HEK293T (cell line): ENCODE data around the gene EHBP1.

ENCODE experiments used
- CTCF ChIA-PET: fragments of 350-600 bp; formaldehyde crosslinking; extraction: SDS; loops from one replicate; lab custom pipeline; 2021; ENCODE audit warnings: antibody characterized with exemption, inconsistent platforms; lab: Yijun Ruan, JAX
- POLR2A ChIA-PET: fragments of 350-600 bp; formaldehyde crosslinking; extraction: SDS; loops from one replicate; lab custom pipeline; 2020; ENCODE audit warnings: antibody characterized with exemption, inconsistent platforms; lab: Yijun Ruan, JAX
- DNase-seq: peaks from one replicate; pipeline ENCODE4 v3.0.0; 2012; ENCODE audit warnings: mixed read lengths; ENCODE audit errors: extremely low spot score
- ARNT ChIP-seq: fragments of 450-650 bp; IDR thresholded peaks from 2 replicates; pipeline ENCODE4 v1.6.1; 2017; ENCODE audit warnings: mild to moderate bottlenecking
- BHLHE40 ChIP-seq: fragments of 450-650 bp; IDR thresholded peaks from 2 replicates; pipeline ENCODE4 v1.6.1; 2016; ENCODE audit warnings: mild to moderate bottlenecking, moderate library complexity, borderline replicate concordance
- CTBP1 ChIP-seq: fragments of 450-650 bp; IDR thresholded peaks from 2 replicates; pipeline ENCODE4 v1.6.1; 2016; ENCODE audit warnings: borderline replicate concordance
- ELF4 ChIP-seq: fragments of 450-650 bp; IDR thresholded peaks from 2 replicates; pipeline ENCODE4 v1.6.1; 2017; ENCODE audit warnings: antibody characterized with exemption
- FOXA1 ChIP-seq: fragments of 450-650 bp; IDR thresholded peaks from 2 replicates; pipeline ENCODE4 v1.6.1; 2016; ENCODE audit warnings: mild to moderate bottlenecking
- FOXK2 ChIP-seq: fragments of 450-650 bp; IDR thresholded peaks from 2 replicates; pipeline ENCODE4 v1.6.1; 2016; ENCODE audit warnings: mild to moderate bottlenecking
- FOXM1 ChIP-seq: fragments of 450-650 bp; IDR thresholded peaks from 2 replicates; pipeline ENCODE4 v1.6.1; 2017; ENCODE audit warnings: mild to moderate bottlenecking, borderline replicate concordance
- HDGF ChIP-seq: fragments of 450-650 bp; IDR thresholded peaks from 2 replicates; pipeline ENCODE4 v1.6.1; 2017; ENCODE audit warnings: antibody characterized with exemption, borderline replicate concordance
- L3MBTL2 ChIP-seq: fragments of 450-650 bp; conservative IDR thresholded peaks from 2 replicates; pipeline ENCODE4 v1.6.1; 2016; ENCODE audit warnings: mild to moderate bottlenecking
- LEF1 ChIP-seq: fragments of 450-650 bp; IDR thresholded peaks from 2 replicates; pipeline ENCODE4 v1.6.1; 2017; ENCODE audit warnings: mild to moderate bottlenecking, borderline replicate concordance
- NFRKB ChIP-seq: fragments of 450-650 bp; IDR thresholded peaks from 2 replicates; pipeline ENCODE4 v1.6.1; 2016; ENCODE audit warnings: mild to moderate bottlenecking, moderate library complexity
- SP1 ChIP-seq: fragments of 450-650 bp; IDR thresholded peaks from 2 replicates; pipeline ENCODE4 v1.6.1; 2017
- SUZ12 ChIP-seq: fragments of 450-650 bp; IDR thresholded peaks from 2 replicates; pipeline ENCODE4 v1.6.1; 2016; ENCODE audit warnings: mild to moderate bottlenecking
- TARDBP ChIP-seq: fragments of 450-650 bp; IDR thresholded peaks from 2 replicates; pipeline ENCODE4 v1.6.1; 2016
- ZNF384 ChIP-seq: fragments of 450-650 bp; IDR thresholded peaks from 2 replicates; pipeline ENCODE4 v1.6.1; 2016
- TF ChIP-seq, protein P1 (sequence below): fragments of 450-650 bp; IDR thresholded peaks from 2 replicates; pipeline ENCODE4 v1.6.1; 2016

EHBP1 gene

DNA sequence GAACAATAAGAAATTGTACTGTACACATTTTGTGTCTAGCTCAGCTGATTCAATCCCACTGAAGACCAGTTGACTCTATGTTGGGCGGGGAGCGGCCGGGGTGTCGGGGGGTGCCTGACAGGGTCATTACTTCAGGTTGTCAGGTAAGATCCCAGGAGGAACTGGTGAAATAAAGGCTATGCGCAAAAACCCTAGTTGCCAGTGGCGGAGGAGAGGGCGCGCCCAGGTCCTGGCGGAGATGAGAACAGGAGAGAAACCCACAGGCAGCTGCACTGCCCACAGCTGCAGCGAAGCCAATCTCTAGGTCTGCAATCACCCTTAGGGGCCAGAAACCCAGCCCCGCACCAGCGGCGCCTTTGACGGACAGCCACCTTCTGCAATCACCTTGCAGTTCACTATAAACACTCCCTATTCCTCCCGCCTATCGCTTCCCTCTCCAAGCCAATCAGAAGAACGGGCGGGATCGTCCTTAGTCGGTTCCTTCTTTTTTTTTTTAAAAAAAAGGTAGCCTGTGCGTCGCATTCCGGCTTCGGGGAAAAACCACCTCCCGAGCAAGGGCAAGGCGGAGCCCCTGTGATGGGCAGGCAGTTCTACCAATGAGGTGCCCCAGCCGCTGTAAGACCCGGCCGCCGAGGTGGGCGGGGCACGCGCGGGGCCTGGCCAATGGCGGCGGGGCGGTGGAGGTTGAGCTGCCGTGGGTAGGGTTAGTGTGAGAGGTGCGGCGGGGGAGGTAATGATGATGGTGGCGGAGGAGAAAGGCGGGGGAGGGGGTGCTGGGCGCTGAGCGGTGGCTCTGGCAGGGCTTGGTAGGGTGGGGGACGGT, at the start of gene EHBP1:
EHBP1 (plus strand) TSS at position 707 of the 823 bp plus-strand sequence. CDS start 1,479 bp downstream, outside the sequence.
- CTCF ChIA-PET: interaction anchor here (0.7 kb wide), 1 partner anchor 246 kb away, joined by 3 read pairs; no protein-coding TSS in a partner anchor
- peak; percentile 97 for DNase-seq
- TF ChIP-seq HDGF: no peak
- no peak for TF ChIP-seq NFRKB
- no peak for TF ChIP-seq ELF4
- no peak for TF ChIP-seq ARNT
- TF ChIP-seq CTBP1: no peak
- TF ChIP-seq LEF1: no peak
- TF ChIP-seq FOXK2: no peak
- no peak for TF ChIP-seq SUZ12
- TF ChIP-seq ZNF384: peak; percentile 99
- TF ChIP-seq, protein P1, sequence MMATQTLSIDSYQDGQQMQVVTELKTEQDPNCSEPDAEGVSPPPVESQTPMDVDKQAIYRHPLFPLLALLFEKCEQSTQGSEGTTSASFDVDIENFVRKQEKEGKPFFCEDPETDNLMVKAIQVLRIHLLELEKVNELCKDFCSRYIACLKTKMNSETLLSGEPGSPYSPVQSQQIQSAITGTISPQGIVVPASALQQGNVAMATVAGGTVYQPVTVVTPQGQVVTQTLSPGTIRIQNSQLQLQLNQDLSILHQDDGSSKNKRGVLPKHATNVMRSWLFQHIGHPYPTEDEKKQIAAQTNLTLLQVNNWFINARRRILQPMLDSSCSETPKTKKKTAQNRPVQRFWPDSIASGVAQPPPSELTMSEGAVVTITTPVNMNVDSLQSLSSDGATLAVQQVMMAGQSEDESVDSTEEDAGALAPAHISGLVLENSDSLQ: peak; percentile 100
- TF ChIP-seq FOXA1: no peak
- 0 out of 2 replicates have a peak, but pooled peaks have one; percentile 1 for TF ChIP-seq L3MBTL2
- TF ChIP-seq BHLHE40: no peak
- peak; percentile 57; the same call in 1 of the 2 replicates for TF ChIP-seq SP1
- no peak for TF ChIP-seq TARDBP
- TF ChIP-seq FOXM1: no peak
- POLR2A ChIA-PET: interaction anchor here (0.7 to 1.4 kb wide), 8 partner anchors 8 to 248 kb away, joined by 3 to 7 read pairs (median 3); partner anchors contain the start of gene TMEM17

DNA sequence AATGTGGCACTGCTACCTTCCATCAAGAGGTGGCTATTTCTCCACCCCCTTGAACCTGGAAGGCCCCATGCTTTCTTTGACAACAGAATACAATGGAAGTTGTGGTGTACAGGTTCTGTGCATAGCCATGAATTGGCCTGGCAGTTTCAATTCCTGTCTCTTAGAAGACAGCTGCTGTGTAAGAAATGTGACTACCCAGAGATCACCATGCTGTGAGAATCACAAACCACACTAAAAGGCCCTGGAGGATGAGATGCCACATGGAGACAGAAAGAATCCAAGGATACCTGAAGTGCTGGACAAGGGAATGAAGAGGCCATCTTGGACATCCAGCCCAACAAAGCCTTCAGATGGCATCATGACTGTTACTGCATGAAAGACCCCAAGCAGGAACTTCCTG, 47.7 kb upstream of the EHBP1 start:
- DNase-seq: no peak
- POLR2A ChIA-PET: no interaction called here
- no peak for TF ChIP-seq FOXK2
- no peak for TF ChIP-seq BHLHE40
- TF ChIP-seq SP1: no peak
- no peak for TF ChIP-seq ZNF384
- no peak for TF ChIP-seq NFRKB
- no peak for TF ChIP-seq ARNT
- no peak for TF ChIP-seq FOXA1
- TF ChIP-seq L3MBTL2: no peak
- no peak for TF ChIP-seq TARDBP
- no peak for TF ChIP-seq HDGF
- no peak for TF ChIP-seq FOXM1
- TF ChIP-seq, protein P1: no peak
- no peak for TF ChIP-seq SUZ12
- CTCF ChIA-PET: no interaction called here

DNA sequence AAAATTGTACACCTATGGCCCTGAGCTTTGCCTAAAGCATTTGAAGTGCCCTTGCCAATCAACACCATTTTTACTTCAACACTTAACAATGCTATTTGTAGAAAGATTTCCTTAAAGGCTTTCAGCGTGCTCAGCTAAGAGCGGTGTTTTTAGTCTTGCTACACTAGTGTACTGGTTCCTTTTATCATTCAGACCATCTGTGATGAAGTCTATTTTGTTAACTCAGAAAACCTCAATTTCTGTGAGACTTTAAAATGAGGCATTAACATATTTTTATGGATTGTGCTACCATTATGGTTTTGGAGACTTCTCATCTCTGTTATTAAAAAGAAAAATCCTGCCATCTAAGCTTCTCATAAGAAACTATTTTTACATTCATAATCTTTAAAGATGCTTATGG, 46.6 kb upstream of the EHBP1 start:
- no peak for DNase-seq
- POLR2A ChIA-PET: no interaction called here

DNA sequence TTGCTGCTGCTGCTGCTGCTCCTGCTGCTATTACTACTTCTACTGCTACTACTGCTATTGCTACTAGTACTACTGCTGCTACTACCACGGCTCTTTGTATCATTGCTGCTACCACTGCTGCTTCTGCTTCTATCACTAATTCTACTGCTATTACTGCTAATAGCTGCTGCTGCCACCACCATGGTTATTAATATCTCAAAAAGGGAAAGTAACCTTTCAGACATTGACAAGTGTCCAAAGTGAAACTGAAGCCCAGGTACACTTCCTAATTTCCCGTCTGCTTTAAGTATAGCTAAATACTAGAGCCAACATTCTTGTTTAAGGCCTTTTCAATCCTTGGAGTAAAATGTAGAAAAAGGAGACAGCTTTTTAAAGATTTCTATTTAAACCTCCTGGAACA, 45.4 kb upstream of the EHBP1 start:
- POLR2A ChIA-PET: no interaction called here
- TF ChIP-seq ARNT (no peak), FOXK2 (no peak), SP1 (no peak)
- DNase-seq: no peak

More for the DNA sequence above, 46.6 kb upstream of the EHBP1 start:
- CTCF ChIA-PET: no interaction called here
- TF ChIP-seq ELF4 (no peak), HDGF (no peak), FOXA1 (no peak), ZNF384 (no peak), CTBP1 (no peak), FOXM1 (no peak), NFRKB (no peak), SUZ12 (no peak), SP1 (no peak), BHLHE40 (no peak), L3MBTL2 (no peak), TARDBP (no peak), ARNT (no peak)
- TF ChIP-seq, protein P1: no peak

DNA sequence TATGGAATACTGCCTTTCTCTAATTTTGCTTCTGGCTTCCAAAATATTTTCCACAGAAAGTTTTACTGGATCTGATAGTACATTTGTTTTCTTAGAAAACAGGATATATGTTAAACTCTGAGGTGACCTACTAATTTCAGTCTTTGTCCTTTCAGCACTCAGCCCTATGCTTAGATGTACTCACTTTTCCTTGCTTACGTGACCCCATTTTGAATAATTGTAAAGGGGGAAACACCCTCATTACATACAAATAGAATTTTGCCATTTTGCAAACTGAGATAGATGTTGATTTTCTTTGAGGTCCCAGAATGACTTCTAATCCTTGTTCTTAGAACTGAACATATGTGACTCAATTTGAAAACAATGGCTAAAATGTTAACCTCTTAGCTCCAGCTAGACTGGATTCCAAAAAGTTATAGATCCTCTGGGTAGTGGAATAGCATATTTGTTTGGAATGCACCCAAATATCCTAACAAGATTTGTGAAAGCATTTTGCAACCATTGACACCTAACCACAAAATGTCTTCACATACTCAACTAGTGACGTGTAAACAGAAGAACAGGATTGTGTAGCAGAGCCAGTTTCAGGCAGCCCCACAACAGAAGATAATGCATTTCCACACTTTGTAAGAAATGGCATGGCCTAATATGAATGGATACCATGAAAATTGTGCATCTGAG, 44.8 kb upstream of the EHBP1 start:
- no peak for DNase-seq

More for the DNA sequence above, 45.4 kb upstream of the EHBP1 start:
- CTCF ChIA-PET: no interaction called here

More for the DNA sequence above, 44.8 kb upstream of the EHBP1 start:
- POLR2A ChIA-PET: no interaction called here
- TF ChIP-seq SUZ12 (no peak), SP1 (no peak), LEF1 (no peak), FOXA1 (no peak), CTBP1 (no peak), HDGF (no peak), FOXK2 (no peak), FOXM1 (no peak), NFRKB (no peak), L3MBTL2 (no peak), ARNT (no peak), BHLHE40 (no peak), ZNF384 (no peak), TARDBP (no peak), ELF4 (no peak)
- TF ChIP-seq, protein P1: no peak
- CTCF ChIA-PET: no interaction called here
